ENCODE data around the gene HLA-DMA. TPM values are rescaled to one million over a fixed set of nuclear protein-coding genes. Genes with fewer than 3 reads are reported as not detected.

HLA-DMA gene
- 13.7 TPM for total RNA-seq
- long read RNA-seq, transcript HLA-DMA-201 (5 exons, 1,123 nt), result major isoform, 9 of 11 reads
- long read RNA-seq, partial matches to known transcripts, result 0 of 11 reads
- long read RNA-seq, other reads (novel, unspliced or antisense), result 1 of 11 reads

GRCh38 chr6:32952817-32953739, at the start of gene HLA-DMA:
Gene HLA-DMA (minus strand): TSS chr6:32953097. CDS start chr6:32953036, 61 bp downstream.
- peak; percentile 91 for DNase-seq (ENCODE audit: low spot score)
- intact Hi-C loops (cut with DNase I), result loop anchor here (2.0 to 5.0 kb wide), 2 partner anchors 34 to 58 kb away; no protein-coding TSS in a partner anchor

GRCh38 chr6:33001685-33002084, 48.8 kb upstream of the HLA-DMA start:
- DNase-seq (ENCODE audit: low spot score), result no peak
- intact Hi-C loops (cut with DNase I), result no loop called here

- DNase-seq (ENCODE audit: low spot score), result no peak
- intact Hi-C loops (cut with DNase I), result no loop called here
Measured at GRCh38 chr6:33000055-33000454, 47.2 kb upstream of the HLA-DMA start.

- intact Hi-C loops (cut with DNase I), result no loop called here
Measured at GRCh38 chr6:32995448-32995847, 42.6 kb upstream of the HLA-DMA start.

GRCh38 chr6:32993363-32993973, 40.6 kb upstream of the HLA-DMA start:
- no peak for DNase-seq (ENCODE audit: low spot score)
- intact Hi-C loops (cut with DNase I), result no loop called here

More at GRCh38 chr6:32995448-32995847, 42.6 kb upstream of the HLA-DMA start:
- no peak for DNase-seq (ENCODE audit: low spot score)

- DNase-seq (ENCODE audit: low spot score), result no peak
- intact Hi-C loops (cut with DNase I), result no loop called here
Measured at GRCh38 chr6:32991972-32992371, 39.1 kb upstream of the HLA-DMA start.

GRCh38 chr6:32989368-32989767, 36.5 kb upstream of the HLA-DMA start:
- intact Hi-C loops (cut with DNase I), result loop anchor here (5.0 kb wide), 1 partner anchor 37 kb away; the partner anchor contains the start of gene HLA-DMA

GRCh38 chr6:32984622-32985389, 31.9 kb upstream of the HLA-DMA start:
- peak; percentile 93 for DNase-seq (ENCODE audit: low spot score)

More at GRCh38 chr6:32989368-32989767, 36.5 kb upstream of the HLA-DMA start:
- DNase-seq (ENCODE audit: low spot score), result no peak

GRCh38 chr6:32983964-32984621, 31.2 kb upstream of the HLA-DMA start:
- DNase-seq (ENCODE audit: low spot score), result no peak
- intact Hi-C loops (cut with DNase I), result loop anchor here (1.0 kb wide), 1 partner anchor 51 kb away; no protein-coding TSS in a partner anchor

More at GRCh38 chr6:32984622-32985389, 31.9 kb upstream of the HLA-DMA start:
- intact Hi-C loops (cut with DNase I), result loop anchor here (1.0 to 5.0 kb wide), 2 partner anchors 33 to 52 kb away; partner anchors contain the start of gene HLA-DMA

- no peak for DNase-seq (ENCODE audit: low spot score)
- intact Hi-C loops (cut with DNase I), result no loop called here
Measured at GRCh38 chr6:32983493-32983848, 30.6 kb upstream of the HLA-DMA start.

GRCh38 chr6:32982702-32983492, 30.0 kb upstream of the HLA-DMA start:
- intact Hi-C loops (cut with DNase I), result no loop called here
- no peak for DNase-seq (ENCODE audit: low spot score)

GRCh38 chr6:32982084-32982701, 29.3 kb upstream of the HLA-DMA start:
- no peak for DNase-seq (ENCODE audit: low spot score)
- intact Hi-C loops (cut with DNase I), result no loop called here

GRCh38 chr6:32980488-32981038, 27.7 kb upstream of the HLA-DMA start:
- intact Hi-C loops (cut with DNase I), result no loop called here
- DNase-seq (ENCODE audit: low spot score), result no peak

GRCh38 chr6:32979720-32980487, 27.0 kb upstream of the HLA-DMA start:
- DNase-seq (ENCODE audit: low spot score), result no peak
- intact Hi-C loops (cut with DNase I), result no loop called here

GRCh38 chr6:32977953-32978324, 25.0 kb upstream of the HLA-DMA start:
- intact Hi-C loops (cut with DNase I), result no loop called here
- DNase-seq (ENCODE audit: low spot score), result no peak

GRCh38 chr6:32977272-32977952, 24.5 kb upstream of the HLA-DMA start:
- intact Hi-C loops (cut with DNase I), result no loop called here

More at GRCh38 chr6:32977272-32977952, 24.5 kb upstream of the HLA-DMA start:
- DNase-seq (ENCODE audit: low spot score), result no peak
